B cell (primary cell): Measurements from ENCODE around the gene NPRL2. TPM values are rescaled to one million over a fixed set of nuclear protein-coding genes. Genes with fewer than 3 reads are reported as not detected.
"Not testable (repeated sequence)": the region's sequence is repeated elsewhere in the genome, so short reads cannot be mapped to it uniquely, and the experiment has no call there.

ENCODE experiments used
- ATAC-seq: fragments of 200-7000 bp; cut with Tn5 transposase; one replicate; pipeline ENCODE4 v1.10.0; 2021; ENCODE audit warnings: low read depth, mild to moderate bottlenecking, moderate number of reproducible peaks, moderate library complexity
- CTCF ChIA-PET: fragments of 350-600 bp; sonication (Branson Sonifier 250); formaldehyde crosslinking; loops from one replicate; lab custom pipeline; 2021; ENCODE audit warnings: antibody characterized with exemption, inconsistent platforms; lab: Charles Lee
- POLR2A ChIA-PET: fragments of 350-600 bp; sonication (Branson Sonifier 250); formaldehyde crosslinking; loops from one replicate; lab custom pipeline; 2021; ENCODE audit warnings: antibody characterized with exemption; lab: Charles Lee
- DNase-seq: peaks from one replicate; pipeline ENCODE4 v3.0.0; 2013
- H2AFZ ChIP-seq: 2 replicates; pipeline ENCODE4 v1.6.1; 2012; ENCODE audit warnings: mild to moderate bottlenecking, low read depth, low read length; ENCODE audit not compliant: insufficient read depth, poor library complexity, severe bottlenecking
- H3K27ac ChIP-seq, 2 donors: 1 replicate in 1 of 2; 2 replicates in 1 of 2; pipeline ENCODE4 v1.5.1; 2012 to 2013; ENCODE audit warnings: low read length in 2 of 2, mild to moderate bottlenecking in 2 of 2, moderate library complexity in 1 of 2
- H3K27me3 ChIP-seq, 4 experiments: fragments of 200-600 bp in 1 of 4; sonication (generic) in 1 of 4; replicated peaks in 1 of 4; 1 replicate in 2 of 4; 2 replicates in 2 of 4; pipeline versions ENCODE4 v1.6.1 to v1.7.0; 2013 to 2016; ENCODE audit warnings: low read length in 3 of 4, mild to moderate bottlenecking in 2 of 4, mixed read lengths in 1 of 4, moderate library complexity in 1 of 4; ENCODE audit not compliant: insufficient read depth in 4 of 4, control insufficient read depth in 3 of 4; ENCODE audit errors: control extremely low read depth in 1 of 4
- H3K36me3 ChIP-seq, 2 experiments: replicated peaks in 1 of 2; 1 replicate in 1 of 2; 2 replicates in 1 of 2; pipeline versions ENCODE4 v1.6.1 to v1.7.1; 2013; ENCODE audit warnings: low read length in 1 of 2; ENCODE audit not compliant: insufficient read depth in 2 of 2, control insufficient read depth in 1 of 2; ENCODE audit errors: control extremely low read depth in 1 of 2, extremely low read depth in 1 of 2
- H3K4me1 ChIP-seq, 2 donors: fragments of 200-600 bp in 1 of 2; sonication (generic) in 1 of 2; 1 replicate in 1 of 2; 2 replicates in 1 of 2; pipeline versions ENCODE4 v1.5.1 to v1.6.1; 2013 to 2017; ENCODE audit warnings: low read length in 2 of 2; ENCODE audit not compliant: control insufficient read depth in 2 of 2, insufficient read depth in 2 of 2
- H3K4me2 ChIP-seq: replicated peaks from 2 replicates; pipeline ENCODE3; 2012; ENCODE audit warnings: mild to moderate bottlenecking, low read depth, low read length; ENCODE audit not compliant: poor library complexity, severe bottlenecking
- H3K4me3 ChIP-seq, 5 experiments: fragments of 200-600 bp in 1 of 5; sonication (generic) in 1 of 5; 1 replicate in 3 of 5; 2 replicates in 2 of 5; pipeline versions ENCODE4 v1.5.1 to v1.7.0; 2011 to 2016; ENCODE audit warnings: low read length in 4 of 5, mild to moderate bottlenecking in 4 of 5, low read depth in 2 of 5, control low read depth in 1 of 5, moderate library complexity in 1 of 5; ENCODE audit not compliant: insufficient read depth in 1 of 5; ENCODE audit errors: control extremely low read depth in 1 of 5, extremely low read depth in 1 of 5
- H3K79me2 ChIP-seq: fragments of 200-600 bp; sonication (generic); one replicate; pipeline ENCODE4 v1.6.0; 2016; ENCODE audit warnings: low read length; ENCODE audit not compliant: control insufficient read depth, insufficient read depth
- H3K9ac ChIP-seq: fragments of 200-600 bp; sonication (generic); 2 replicates; pipeline ENCODE4 v1.6.1; 2017; ENCODE audit warnings: mild to moderate bottlenecking, low read length, moderate library complexity
- H3K9me3 ChIP-seq, 3 donors: one replicate each; pipeline versions ENCODE4 v1.6.1 to v1.7.1; 2013; ENCODE audit warnings: low read length in 2 of 3; ENCODE audit not compliant: control insufficient read depth in 2 of 3, insufficient read depth in 1 of 3; ENCODE audit errors: control extremely low read depth in 1 of 3
- H4K20me1 ChIP-seq: 2 replicates; pipeline ENCODE4 v1.6.0; 2012; ENCODE audit warnings: mild to moderate bottlenecking, low read length; ENCODE audit not compliant: insufficient read depth, control insufficient read depth, poor library complexity, severe bottlenecking
- H3K27ac Mint-ChIP-seq: one replicate; pipeline ENCODE4 v1.8.0; 2021; ENCODE audit warnings: mixed read lengths
- H3K27me3 Mint-ChIP-seq: one replicate; pipeline ENCODE4 v1.8.0; 2021; ENCODE audit warnings: mixed read lengths
- H3K4me1 Mint-ChIP-seq: one replicate; pipeline ENCODE4 v1.8.0; 2021; ENCODE audit warnings: mixed read lengths
- H3K4me3 Mint-ChIP-seq: one replicate; pipeline ENCODE4 v1.8.0; 2021; ENCODE audit warnings: mixed read lengths
- H3K9me3 Mint-ChIP-seq: one replicate; pipeline ENCODE4 v1.8.0; 2022; ENCODE audit warnings: mixed read lengths; ENCODE audit not compliant: insufficient read depth
- CTCF ChIP-seq: fragments of 200-600 bp; IDR thresholded peaks from one replicate; pipeline ENCODE4 v1.8.0; 2022; ENCODE audit warnings: antibody characterized with exemption, mild to moderate bottlenecking
- EZH2 ChIP-seq: IDR thresholded peaks from 2 replicates; pipeline ENCODE4 v1.6.1; 2012; ENCODE audit warnings: borderline replicate concordance, low read depth, mild to moderate bottlenecking, moderate library complexity, low read length; ENCODE audit not compliant: insufficient read depth, poor library complexity, severe bottlenecking
- WGBS: methylation state at CpG from one replicate; pipeline ENCODE4 v1.1.5; 2013; ENCODE audit warnings: missing lambda C conversion rate; ENCODE audit not compliant: insufficient coverage; 5-methylcytosine and 5-hydroxymethylcytosine counted together
- intact Hi-C: fragments of 100-400 bp; cut with micrococcal nuclease; formaldehyde crosslinking; loops from one replicate; pipeline ENCODE4 v1.10.0; 2022
- polyA plus RNA-seq: library from polyadenylated mRNA; depleted of rRNA; stranded (reverse); fragments of >200 nt; gene quantifications from 2 replicates; pipeline ENCODE4 v1.2.3, GENCODE V29; 2012
- total RNA-seq, 2 donors: library from RNA; stranded (reverse); fragments of 120-200 nt in 1 of 2; gene quantifications; 1 replicate in 1 of 2; 2 replicates in 1 of 2; pipeline versions ENCODE4 v1.2.3 to v1.2.4, GENCODE V29; 2013 to 2022

The NPRL2 gene
- total and polyA plus RNA-seq, 2 donors (not counting 1 experiment from before 2014, with no cell fraction given): 31.3 to 64.6 TPM

DNA sequence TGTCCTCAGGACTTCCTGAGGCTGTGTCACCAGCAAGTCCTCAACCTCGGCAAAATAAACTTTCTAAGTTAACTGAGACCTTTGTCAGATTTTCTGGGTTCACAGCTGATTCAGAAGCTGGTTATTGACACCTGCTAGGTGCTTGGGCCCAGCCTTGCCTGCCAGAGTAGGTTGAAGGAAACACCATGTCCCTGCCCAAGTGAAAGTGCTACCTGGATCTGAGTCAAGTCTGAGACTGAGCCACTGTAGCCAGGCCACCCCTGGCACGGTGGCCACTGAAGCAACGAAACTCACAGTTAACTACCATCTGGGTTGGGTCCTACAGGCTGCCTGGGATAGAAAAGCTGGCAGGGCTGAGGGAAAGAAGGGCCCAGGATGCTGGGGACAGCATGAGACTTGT lies 36.2 kb downstream of the NPRL2 start:
- ChIA-PET POLR2A (interaction anchor here (0.6 kb wide), 1 partner anchor 16 kb away, joined by 3 read pairs; no protein-coding TSS in a partner anchor), CTCF (interaction anchor here (1.3 to 2.5 kb wide), 3 partner anchors 10 to 775 kb away, joined by 4 to 11 read pairs (median 5); no protein-coding TSS in a partner anchor)
- Histone ChIP-seq H3K9me3 (peaks cover 0 to 3% (median 0%) of the 10 kb centered on the region in 3 donors), H3K4me2 (no peak overlapping the region), H2AFZ (no peak overlapping the region), H3K4me1 (peaks cover 12 to 32% of the 10 kb centered on the region in 2 donors), H3K4me3 (no peak overlapping the region), H3K79me2 (no peaks in the 10 kb centered on the region), H3K9ac (no peak overlapping the region), H3K27ac (no peak overlapping the region), H3K36me3 (peaks cover 0 to 3% of the 10 kb centered on the region in 2 experiments), H4K20me1 (no peaks in the 10 kb centered on the region), H3K27me3 (no peaks in the 10 kb centered on the region)
- TF ChIP-seq EZH2 (no peak), CTCF (no peak)
- WGBS: 90% methylated on average over 2 of the region's 3 CpGs
- intact Hi-C loops: no loop called here
- Mint-ChIP-seq H3K27me3 (no peaks in the 10 kb centered on the region), H3K9me3 (no peaks in the 10 kb centered on the region), H3K4me1 (peaks cover 23% of the 10 kb centered on the region), H3K4me3 (no peak overlapping the region), H3K27ac (no peak overlapping the region)
- ATAC-seq (no peak), DNase-seq (no peak)

DNA sequence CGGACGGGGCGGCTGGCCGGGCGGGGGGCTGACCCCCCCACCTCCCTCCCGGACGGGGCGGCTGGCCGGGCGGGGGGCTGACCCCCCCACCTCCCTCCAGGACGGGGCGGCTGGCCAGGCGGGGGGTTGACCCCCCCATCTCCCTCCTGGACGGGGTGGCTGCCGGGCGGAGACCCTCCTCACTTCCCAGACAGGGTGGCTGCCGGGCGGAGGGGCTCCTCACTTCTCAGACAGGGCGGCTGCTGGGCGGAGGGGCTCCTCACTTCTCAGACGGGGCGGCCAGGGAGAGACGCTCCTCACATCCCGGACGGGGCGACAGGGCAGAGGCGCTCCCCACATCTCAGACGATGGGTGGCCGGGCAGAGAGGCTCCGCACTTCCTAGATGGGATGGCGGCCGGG lies 38.5 kb downstream of the NPRL2 start:
- intact Hi-C loops, H3K27me3 ChIP-seq, H3K27ac Mint-ChIP-seq, CTCF ChIA-PET, H3K4me1 ChIP-seq, DNase-seq, H3K79me2 ChIP-seq, H3K27ac ChIP-seq, H3K4me2 ChIP-seq, H3K4me3 Mint-ChIP-seq, H4K20me1 ChIP-seq, H3K9ac ChIP-seq, H3K9me3 Mint-ChIP-seq, POLR2A ChIA-PET, H2AFZ ChIP-seq, H3K36me3 ChIP-seq, ATAC-seq, H3K27me3 Mint-ChIP-seq, H3K4me3 ChIP-seq: not testable (repeated sequence)
- peaks cover 0 to 23% (median 0%) of the 10 kb centered on the region in 3 donors for H3K9me3 ChIP-seq
- H3K4me1 Mint-ChIP-seq: peaks cover 11% of the 10 kb centered on the region
- 85% methylated on average over 3 of the region's 32 CpGs for WGBS
